Heart right ventricle (tissue), 16 donors: ENCODE data around the gene SDC1. TPM values are rescaled to one million over a fixed set of nuclear protein-coding genes. Genes with fewer than 3 reads are reported as not detected.

ENCODE experiments used
- ATAC-seq, 8 donors: fragments of 200-7000 bp; cut with Tn5 transposase; one replicate each; pipeline ENCODE4 v1.9.1; 2020; ENCODE audit warnings: mild to moderate bottlenecking in 8 of 8, moderate library complexity in 8 of 8, moderate number of reproducible peaks in 1 of 8
- DNase-seq, 2 donors: peaks; one replicate each; pipeline ENCODE4 v3.0.0-alpha.2; 2020
- H3K27ac ChIP-seq, 10 donors: fragments of 200-600 bp; sonication (generic) in 2 of 10; one replicate each; pipeline versions ENCODE4 v1.5.0 to v1.8.0; 2020 to 2022; ENCODE audit warnings: mild to moderate bottlenecking in 3 of 10
- H3K27me3 ChIP-seq, 7 donors: fragments of 200-600 bp; one replicate each; pipeline ENCODE4 v1.8.0; 2021 to 2022; ENCODE audit warnings: mild to moderate bottlenecking in 2 of 7
- H3K36me3 ChIP-seq, 9 donors: fragments of 200-600 bp; sonication (generic) in 1 of 9; one replicate each; pipeline versions ENCODE4 v1.5.0 to v1.8.0; 2020 to 2022; ENCODE audit warnings: mild to moderate bottlenecking in 2 of 9
- H3K4me1 ChIP-seq, 9 donors: fragments of 200-600 bp; sonication (generic) in 1 of 9; one replicate each; pipeline versions ENCODE4 v1.5.0 to v1.8.0; 2020 to 2022; ENCODE audit warnings: mild to moderate bottlenecking in 4 of 9
- H3K4me3 ChIP-seq, 10 donors: fragments of 200-600 bp; sonication (generic) in 2 of 10; one replicate each; pipeline versions ENCODE4 v1.5.0 to v1.8.0; 2020 to 2022; ENCODE audit warnings: mild to moderate bottlenecking in 7 of 10, moderate library complexity in 2 of 10
- H3K9me3 ChIP-seq, 11 donors: fragments of 200-600 bp in 10 of 11; sonication (generic) in 2 of 11; one replicate each; pipeline versions ENCODE4 v1.5.0 to v1.8.0; 2013 to 2022; ENCODE audit warnings: mild to moderate bottlenecking in 2 of 11, control low read depth in 1 of 11, moderate library complexity in 1 of 11
- WGBS, 2 donors: extraction: QIAGEN DNeasy Blood & Tissue Kit; methylation state at CpG; one replicate each; pipeline ENCODE4 v1.1.7; 2013; ENCODE audit warnings: inconsistent platforms in 1 of 2; 5-methylcytosine and 5-hydroxymethylcytosine counted together
- intact Hi-C, 10 donors: fragments of 100-400 bp; cut with DNase I; formaldehyde crosslinking; loops; one replicate each; pipeline versions ENCODE4 v1.11.1 to v1.14.2; 2022
- polyA plus RNA-seq, 2 donors: library from polyadenylated mRNA; stranded (reverse); fragments of 200-250 nt; gene quantifications; one replicate each; pipeline ENCODE4 v1.2.3, GENCODE V29; 2013
- total RNA-seq, 10 donors: library from RNA; stranded (reverse); fragmentation: NEBNext Ultra II Directional in 3 of 10; extraction: Animal tissue kit (Norgen Biotek cat#: 25700) in 3 of 10; gene quantifications; one replicate each; pipeline versions ENCODE4 v1.2.1 to v1.2.4, GENCODE V29; 2021 to 2023
- TF ChIP-seq, protein P1 (sequence below), 9 donors: fragments of 200-600 bp; sonication (generic) in 2 of 9; IDR thresholded peaks; one replicate each; pipeline versions ENCODE4 v1.5.0 to v1.8.0; 2021 to 2022; ENCODE audit warnings: antibody characterized with exemption in 9 of 9, mild to moderate bottlenecking in 5 of 9, moderate library complexity in 1 of 9
- donor health status: Arrhythmogenic right ventricular cardiomyopathy.
- donor health status: ischemic (EF 13 %, LVEDD 7.1; RV severe dilation, severe dysfunction).
- donor health status: healthy with polysubstance abuse.
- donor health status: DM: no; HTN: yes; CAD: no.
- donor health status: DM: no; HTN: no; CAD: no.
- donor health status: ischemic (EF 25% LVEDD 6.9; RV normal size, moderate dysfunction).
- donor health status: ischemic (EF 25% LVEDD 5.7; RV mildly dilated, moderate dysfunction).
- donor health status: healthy.
- donor health status: DM: yes; HTN: yes; CAD: no.
- donor health status: Ischemic cardiomyopathy.
- donor health status: ischemic (EF 35%, LVEDD 5.7; RV mildly dilated, moderate dysfunction).
- donor health status: nonischemic (EF 11% LVEDD 7.7; RV severe dilation, severe dysfunction).
- donor health status: DM: yes; HTN: yes; CAD: no.
- donor health status: PGD.
- donor health status: ischemic (EF 29% LVEDD 5.4; RV normal size, mild dysfunction).
- donor health status: nonischemic (EF 23%, LVEDD 6.1; RV moderate dilation, normal function).

Gene SDC1
- total and polyA plus RNA-seq, 12 donors: 0.27 to 2.1 (median 0.33) TPM; not detected in 2

DNA sequence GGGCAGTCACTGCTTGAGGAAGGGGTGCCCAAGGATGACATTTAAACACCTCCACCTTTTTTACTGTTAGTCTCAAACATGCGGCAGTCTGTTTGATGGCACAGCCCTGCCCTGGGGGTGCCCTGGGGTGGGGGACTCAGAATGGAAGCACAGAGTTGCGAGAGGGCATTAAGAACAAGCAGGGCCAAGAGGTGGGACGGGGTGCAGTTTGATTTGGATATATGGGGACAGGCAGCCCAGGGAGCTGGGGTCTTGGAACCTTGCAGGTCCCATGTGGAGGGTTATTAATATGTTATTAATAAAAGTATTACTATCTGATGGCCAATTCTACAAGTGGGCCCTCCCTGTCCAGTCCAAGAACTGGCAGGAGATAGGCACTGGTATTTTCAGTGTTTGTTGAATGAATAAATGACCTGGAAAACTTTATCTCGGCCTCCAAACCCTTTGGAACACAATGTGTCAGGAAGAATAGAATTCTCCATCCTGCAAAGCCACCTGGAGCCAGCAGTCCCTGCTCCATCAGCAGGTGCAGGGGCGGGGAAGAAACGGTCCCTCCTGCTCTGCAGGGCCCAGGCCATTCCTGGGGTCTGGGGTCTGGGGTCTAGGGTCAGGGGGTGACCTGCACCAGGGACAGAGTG, 25.2 kb downstream of the SDC1 start:
- Histone ChIP-seq H3K9me3 (no peaks in the 10 kb centered on the region), H3K36me3 (no peaks in the 10 kb centered on the region), H3K27me3 (no peaks in the 10 kb centered on the region), H3K27ac (no peak overlapping the region), H3K4me1 (no peaks in the 10 kb centered on the region), H3K4me3 (no peak overlapping the region)
- TF ChIP-seq, protein P1, sequence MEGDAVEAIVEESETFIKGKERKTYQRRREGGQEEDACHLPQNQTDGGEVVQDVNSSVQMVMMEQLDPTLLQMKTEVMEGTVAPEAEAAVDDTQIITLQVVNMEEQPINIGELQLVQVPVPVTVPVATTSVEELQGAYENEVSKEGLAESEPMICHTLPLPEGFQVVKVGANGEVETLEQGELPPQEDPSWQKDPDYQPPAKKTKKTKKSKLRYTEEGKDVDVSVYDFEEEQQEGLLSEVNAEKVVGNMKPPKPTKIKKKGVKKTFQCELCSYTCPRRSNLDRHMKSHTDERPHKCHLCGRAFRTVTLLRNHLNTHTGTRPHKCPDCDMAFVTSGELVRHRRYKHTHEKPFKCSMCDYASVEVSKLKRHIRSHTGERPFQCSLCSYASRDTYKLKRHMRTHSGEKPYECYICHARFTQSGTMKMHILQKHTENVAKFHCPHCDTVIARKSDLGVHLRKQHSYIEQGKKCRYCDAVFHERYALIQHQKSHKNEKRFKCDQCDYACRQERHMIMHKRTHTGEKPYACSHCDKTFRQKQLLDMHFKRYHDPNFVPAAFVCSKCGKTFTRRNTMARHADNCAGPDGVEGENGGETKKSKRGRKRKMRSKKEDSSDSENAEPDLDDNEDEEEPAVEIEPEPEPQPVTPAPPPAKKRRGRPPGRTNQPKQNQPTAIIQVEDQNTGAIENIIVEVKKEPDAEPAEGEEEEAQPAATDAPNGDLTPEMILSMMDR (IDR thresholded peaks at IDR 0.05): no peak
- DNase-seq (no peak), ATAC-seq (no peak)
- intact Hi-C loops: no loop called here
- 91 to 93% methylated on average over 6 of the region's 6 CpGs for WGBS, 2 donors

DNA sequence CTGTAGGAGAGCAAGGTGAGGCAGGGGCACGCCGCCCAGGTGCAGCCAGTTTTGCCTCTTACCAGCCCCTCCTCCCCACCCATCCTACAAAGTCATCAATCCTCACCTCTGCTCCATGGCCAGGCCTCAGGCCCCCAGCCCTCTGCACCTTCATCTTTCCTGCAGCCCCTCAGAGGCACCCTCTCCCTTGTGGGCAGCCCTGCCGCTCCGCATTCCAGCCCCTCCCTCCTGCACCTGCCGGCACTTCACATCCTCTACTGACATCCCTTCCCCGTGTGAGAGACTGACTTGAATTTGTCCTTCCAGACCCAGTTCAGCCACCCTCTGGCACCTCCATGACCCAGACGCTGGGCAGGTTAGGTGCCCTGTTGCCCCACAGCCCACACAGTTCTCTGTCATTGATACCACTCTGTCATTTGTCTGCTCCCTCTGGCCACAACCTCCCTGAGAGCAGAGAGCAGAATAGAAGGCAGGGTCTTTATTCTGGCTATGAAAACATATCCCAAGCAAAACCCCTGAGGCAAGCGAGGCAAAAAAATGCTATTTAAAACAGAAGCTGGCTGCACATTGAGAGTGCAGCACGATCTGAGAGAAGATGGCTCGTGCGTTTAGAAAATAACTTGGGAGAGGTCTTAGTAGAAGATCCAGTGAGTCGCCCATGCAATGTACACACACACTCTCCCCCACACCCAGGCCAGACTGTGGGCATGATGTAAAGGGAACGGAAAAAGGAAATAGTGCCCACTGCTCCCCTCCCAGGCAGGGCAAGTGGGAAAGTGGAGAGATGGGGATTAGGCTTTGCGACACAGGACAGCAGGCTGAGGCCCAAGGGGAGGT, 25.9 kb downstream of the SDC1 start:
- 80 to 82% methylated on average over 14 of the region's 14 CpGs for WGBS, 2 donors
- TF ChIP-seq, protein P1 (IDR thresholded peaks at IDR 0.05): no peak
- ATAC-seq (no peak), DNase-seq (no peak)
- H3K9me3 ChIP-seq: no peaks in the 10 kb centered on the region
- H3K27ac ChIP-seq: no peak overlapping the region
- intact Hi-C loops: no loop called here
- no peaks in the 10 kb centered on the region for H3K4me1 ChIP-seq
- H3K36me3 ChIP-seq: no peaks in the 10 kb centered on the region
- H3K27me3 ChIP-seq: no peaks in the 10 kb centered on the region
- H3K4me3 ChIP-seq: no peak overlapping the region

DNA sequence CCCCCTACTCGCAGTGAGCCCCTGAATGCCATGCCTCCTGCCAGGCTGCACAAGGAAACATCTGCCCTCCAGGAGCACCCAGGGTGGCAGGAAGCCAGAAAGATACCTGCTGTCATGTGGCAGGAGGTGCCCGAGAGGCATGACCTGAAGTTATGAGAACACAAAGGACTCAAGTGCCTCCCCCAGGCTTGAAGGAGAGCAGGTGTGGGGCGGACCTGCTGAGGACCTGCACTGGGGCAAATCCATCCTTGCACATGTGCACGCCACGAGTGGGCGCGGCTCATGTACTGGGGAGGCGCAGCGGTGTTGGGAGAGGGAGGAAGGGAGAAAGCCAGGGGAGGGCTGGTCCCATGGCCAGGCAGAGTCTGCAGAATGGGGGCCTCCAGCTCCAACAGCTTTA, 26.9 kb downstream of the SDC1 start:
- Histone ChIP-seq H3K27ac (no peak overlapping the region), H3K9me3 (no peaks in the 10 kb centered on the region), H3K4me1 (no peaks in the 10 kb centered on the region), H3K4me3 (no peak overlapping the region), H3K27me3 (no peaks in the 10 kb centered on the region), H3K36me3 (no peaks in the 10 kb centered on the region)
- DNase-seq (no peak), ATAC-seq (no peak)
- TF ChIP-seq, protein P1 (IDR thresholded peaks at IDR 0.05): no peak
- intact Hi-C loops: no loop called here
- WGBS, 2 donors: 83 to 93% methylated on average over 9 of the region's 9 CpGs

GRCh38 chr2:20197192-20197591, 27.7 kb downstream of the SDC1 start:
- H3K4me3 ChIP-seq: no peak overlapping the region
- ATAC-seq: no peak
- no peaks in the 10 kb centered on the region for H3K36me3 ChIP-seq
- intact Hi-C loops: no loop called here
- H3K9me3 ChIP-seq: no peaks in the 10 kb centered on the region
- no peaks in the 10 kb centered on the region for H3K4me1 ChIP-seq
- no peak overlapping the region for H3K27ac ChIP-seq
- TF ChIP-seq, protein P1 (IDR thresholded peaks at IDR 0.05): no peak
- no peaks in the 10 kb centered on the region for H3K27me3 ChIP-seq
- no peak for DNase-seq
- WGBS, 2 donors: 89 to 92% methylated on average over 9 of the region's 9 CpGs
